ENCODE data around the gene LPCAT3.
A peak's percentile ranks its signal among the peaks of the same experiment; 100 is the strongest.

Gene LPCAT3

DNA sequence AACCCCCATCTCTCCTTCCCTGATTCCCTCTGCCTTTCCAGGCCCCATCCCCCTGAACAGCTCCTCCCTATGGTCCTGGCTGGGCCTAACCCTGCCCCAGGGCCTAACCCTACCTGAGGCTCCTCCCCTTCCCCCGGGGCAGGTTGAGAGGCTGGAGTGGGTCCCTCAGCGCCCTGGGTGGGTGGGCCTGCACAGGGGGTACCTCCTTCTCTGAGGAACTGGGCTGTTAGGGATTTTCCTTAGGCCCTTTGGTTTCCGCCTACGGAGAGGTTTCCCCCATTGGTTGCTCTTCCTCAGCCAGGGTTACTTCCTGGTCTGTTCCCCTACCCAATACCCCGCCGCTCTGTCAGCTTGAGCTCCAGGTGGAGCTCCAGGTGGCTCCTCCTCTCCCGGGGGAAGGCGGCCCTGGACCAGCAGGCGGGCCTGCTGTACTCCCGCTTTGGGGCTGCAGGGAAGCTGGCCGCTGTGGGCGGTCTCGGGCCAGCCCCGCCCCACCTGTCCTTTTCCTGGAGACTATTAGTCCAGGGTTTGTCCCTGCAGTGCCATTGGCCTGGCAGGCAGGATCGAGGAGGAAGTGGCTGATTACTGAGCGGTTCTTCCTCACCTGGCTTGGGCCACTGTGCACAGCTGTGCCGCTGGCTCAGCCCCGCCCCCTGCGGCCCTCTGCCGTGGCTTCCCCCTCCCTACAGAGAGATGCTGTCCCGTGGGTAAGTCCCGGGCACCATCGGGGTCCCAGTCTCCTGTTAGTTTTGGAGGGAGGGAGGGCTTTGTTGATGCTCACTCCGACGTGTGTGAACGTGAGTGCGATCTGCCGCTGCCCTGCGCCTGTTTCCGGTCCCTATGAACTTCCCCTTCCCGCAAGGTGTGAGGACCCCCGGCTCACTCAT lies 72.0 kb downstream of the LPCAT3 start:
- TF ChIP-seq BHLHE40 (IDR thresholded peaks at IDR 0.05; ENCODE audit: borderline replicate concordance): no peak
- TF ChIP-seq SP1 (IDR thresholded peaks at IDR 0.05): no peak
- no peak for TF ChIP-seq ZNF384 (IDR thresholded peaks at IDR 0.05)
- TF ChIP-seq ELF4 (IDR thresholded peaks at IDR 0.05): no peak
- TF ChIP-seq FOXM1 (IDR thresholded peaks at IDR 0.05; ENCODE audit: borderline replicate concordance): no peak
- POLR2A ChIA-PET: interaction anchor here (1.3 to 8.4 kb wide), 4 partner anchors 14 to 78 kb away, joined by 3 to 450 read pairs (median 34); partner anchors contain the start of gene TPI1
- CTCF ChIA-PET: interaction anchor here (0.6 to 4.8 kb wide), 4 partner anchors 15 to 77 kb away, joined by 3 to 47 read pairs (median 13); no protein-coding TSS in a partner anchor
- no peak for DNase-seq (ENCODE audit: extremely low spot score)

DNA sequence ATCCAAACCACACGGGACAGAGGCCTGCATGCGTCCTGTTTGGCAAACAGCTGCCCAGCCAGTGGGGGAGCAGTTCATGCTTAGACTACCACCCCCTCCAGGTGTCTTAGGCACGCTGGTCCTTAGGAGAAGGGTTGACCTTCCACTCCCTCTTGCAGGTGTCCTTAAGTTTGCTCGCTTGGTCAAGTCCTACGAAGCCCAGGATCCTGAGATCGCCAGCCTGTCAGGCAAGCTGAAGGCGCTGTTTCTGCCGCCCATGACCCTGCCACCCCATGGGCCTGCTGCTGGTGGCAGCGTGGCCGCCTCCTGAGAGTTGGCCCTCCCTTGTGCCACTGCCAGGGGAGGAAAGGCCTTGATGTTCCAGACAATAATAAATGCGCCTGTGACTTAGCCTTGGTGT lies 72.7 kb downstream of the LPCAT3 start:
- TF ChIP-seq L3MBTL2 (conservative IDR thresholded peaks at IDR 0.05) (no peak), ELF4 (IDR thresholded peaks at IDR 0.05) (no peak), FOXM1 (IDR thresholded peaks at IDR 0.05; ENCODE audit: borderline replicate concordance) (no peak), ARNT (IDR thresholded peaks at IDR 0.05) (no peak), ZNF384 (IDR thresholded peaks at IDR 0.05) (no peak), LEF1 (IDR thresholded peaks at IDR 0.05; ENCODE audit: borderline replicate concordance) (no peak), SP1 (IDR thresholded peaks at IDR 0.05) (no peak), NFRKB (IDR thresholded peaks at IDR 0.05) (no peak), HDGF (IDR thresholded peaks at IDR 0.05; ENCODE audit: borderline replicate concordance) (no peak), SUZ12 (IDR thresholded peaks at IDR 0.05) (no peak), FOXA1 (IDR thresholded peaks at IDR 0.05) (no peak), CTBP1 (IDR thresholded peaks at IDR 0.05; ENCODE audit: borderline replicate concordance) (no peak), FOXK2 (IDR thresholded peaks at IDR 0.05) (no peak), TARDBP (IDR thresholded peaks at IDR 0.05) (no peak), BHLHE40 (IDR thresholded peaks at IDR 0.05; ENCODE audit: borderline replicate concordance) (no peak)
- TF ChIP-seq, protein P1, sequence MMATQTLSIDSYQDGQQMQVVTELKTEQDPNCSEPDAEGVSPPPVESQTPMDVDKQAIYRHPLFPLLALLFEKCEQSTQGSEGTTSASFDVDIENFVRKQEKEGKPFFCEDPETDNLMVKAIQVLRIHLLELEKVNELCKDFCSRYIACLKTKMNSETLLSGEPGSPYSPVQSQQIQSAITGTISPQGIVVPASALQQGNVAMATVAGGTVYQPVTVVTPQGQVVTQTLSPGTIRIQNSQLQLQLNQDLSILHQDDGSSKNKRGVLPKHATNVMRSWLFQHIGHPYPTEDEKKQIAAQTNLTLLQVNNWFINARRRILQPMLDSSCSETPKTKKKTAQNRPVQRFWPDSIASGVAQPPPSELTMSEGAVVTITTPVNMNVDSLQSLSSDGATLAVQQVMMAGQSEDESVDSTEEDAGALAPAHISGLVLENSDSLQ (IDR thresholded peaks at IDR 0.05): no peak
- ChIA-PET CTCF (interaction anchor here (0.7 to 4.8 kb wide), 6 partner anchors 13 to 168 kb away, joined by 3 to 47 read pairs (median 8); no protein-coding TSS in a partner anchor), POLR2A (interaction anchor here (1.2 to 8.4 kb wide), 8 partner anchors 15 to 163 kb away, joined by 3 to 450 read pairs (median 26); partner anchors contain the start of genes C1RL, CDCA3, ENO2 and TPI1)
- no peak for DNase-seq (ENCODE audit: extremely low spot score)

DNA sequence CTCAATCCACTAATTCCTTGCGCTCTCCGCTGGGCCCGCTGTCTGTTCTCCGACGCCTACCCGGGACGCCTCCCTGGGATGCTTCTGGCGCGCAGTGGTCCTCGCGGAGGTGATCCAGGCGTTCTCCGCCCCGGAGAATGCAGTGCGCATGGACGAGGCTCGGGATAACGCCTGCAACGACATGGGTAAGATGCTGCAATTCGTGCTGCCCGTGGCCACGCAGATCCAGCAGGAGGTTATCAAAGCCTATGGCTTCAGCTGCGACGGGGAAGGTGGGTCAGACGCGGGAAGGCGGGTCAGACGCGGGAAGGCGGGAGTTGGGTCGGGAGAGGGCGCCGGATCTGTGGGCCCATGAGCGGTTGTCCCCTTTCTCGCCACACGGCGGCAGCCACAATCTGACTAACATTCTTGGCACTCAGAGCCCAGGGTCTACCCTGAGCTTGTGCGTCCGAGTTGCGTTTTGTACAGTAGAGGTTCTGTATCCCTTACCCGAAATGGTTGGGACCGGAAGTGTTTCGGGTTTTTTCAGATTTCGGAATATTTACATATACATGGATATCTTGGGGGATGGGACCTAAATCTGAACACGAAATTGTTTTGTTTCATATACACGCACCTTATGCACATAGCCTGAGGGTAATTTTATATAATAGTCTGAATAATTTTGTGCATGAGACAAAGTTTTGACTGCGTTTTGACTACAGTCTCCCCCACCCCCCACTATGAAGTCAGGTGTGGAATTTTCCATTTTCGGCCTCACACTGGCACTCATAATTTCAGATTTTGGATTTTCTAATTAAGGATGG lies 73.7 kb downstream of the LPCAT3 start:
- POLR2A ChIA-PET: interaction anchor here (0.6 to 8.4 kb wide), 57 partner anchors 8 to 256 kb away, joined by 3 to 450 read pairs (median 5); partner anchors contain the start of genes ATN1, C1RL, CDCA3 and CLSTN3
- TF ChIP-seq NFRKB (IDR thresholded peaks at IDR 0.05) (no peak), L3MBTL2 (conservative IDR thresholded peaks at IDR 0.05) (peak; percentile 73), BHLHE40 (IDR thresholded peaks at IDR 0.05; ENCODE audit: borderline replicate concordance) (no peak), FOXM1 (IDR thresholded peaks at IDR 0.05; ENCODE audit: borderline replicate concordance) (no peak), ELF4 (IDR thresholded peaks at IDR 0.05) (peak; percentile 32), LEF1 (IDR thresholded peaks at IDR 0.05; ENCODE audit: borderline replicate concordance) (no peak), ARNT (IDR thresholded peaks at IDR 0.05) (no peak), CTBP1 (IDR thresholded peaks at IDR 0.05; ENCODE audit: borderline replicate concordance) (no peak; the same call in 1 of the 2 replicates), ZNF384 (IDR thresholded peaks at IDR 0.05) (no peak)
- CTCF ChIA-PET: interaction anchor here (0.5 to 4.8 kb wide), 19 partner anchors 12 to 185 kb away, joined by 3 to 47 read pairs (median 4); partner anchors contain the start of genes C1R and SPSB2
- DNase-seq (ENCODE audit: extremely low spot score): peak; percentile 74

DNA sequence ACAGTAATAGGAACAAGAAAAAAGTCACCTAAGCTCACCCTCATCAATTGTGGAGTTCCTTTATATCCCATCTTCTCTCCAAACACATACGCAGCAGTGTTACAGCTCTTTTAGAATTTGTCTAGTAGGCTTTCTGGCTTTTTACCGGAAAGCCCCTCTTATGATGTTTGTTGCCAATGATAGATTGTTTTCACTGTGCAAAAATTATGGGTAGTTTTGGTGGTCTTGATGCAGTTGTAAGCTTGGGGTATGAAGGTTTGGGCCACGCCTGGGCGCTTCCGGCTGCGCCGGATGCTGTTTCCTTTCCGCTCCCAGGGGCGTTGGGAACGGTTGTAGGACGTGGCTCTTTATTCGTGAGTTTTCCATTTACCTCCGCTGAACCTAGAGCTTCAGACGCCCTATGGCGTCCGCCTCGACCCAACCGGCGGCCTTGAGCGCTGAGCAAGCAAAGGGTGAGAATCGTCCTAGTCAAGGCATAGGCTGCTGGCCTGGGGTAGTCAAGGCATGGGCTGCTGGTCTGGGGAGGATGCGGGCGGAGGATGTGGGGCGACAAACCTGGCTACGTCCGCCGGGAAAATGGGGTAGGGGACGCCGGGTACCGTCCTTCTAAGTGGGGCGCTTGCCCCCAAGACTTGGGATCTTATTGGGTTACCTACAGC lies 74.4 kb downstream of the LPCAT3 start, which contains the start of the genes C12orf57 and RNU7-1:
TSS of gene C12orf57 (plus strand) at position 301 of the 659 bp plus-strand sequence. CDS start at position 401, 100 bp downstream.
TSS of gene RNU7-1 (plus strand) at position 95 of the 659 bp plus-strand sequence.
- DNase-seq (ENCODE audit: extremely low spot score): peak; percentile 70
- TF ChIP-seq SP1 (IDR thresholded peaks at IDR 0.05) (no peak), NFRKB (IDR thresholded peaks at IDR 0.05) (peak; percentile 95), ZNF384 (IDR thresholded peaks at IDR 0.05) (no peak), FOXA1 (IDR thresholded peaks at IDR 0.05) (no peak), HDGF (IDR thresholded peaks at IDR 0.05; ENCODE audit: borderline replicate concordance) (no peak), ELF4 (IDR thresholded peaks at IDR 0.05) (peak; percentile 100), BHLHE40 (IDR thresholded peaks at IDR 0.05; ENCODE audit: borderline replicate concordance) (peak; percentile 74), CTBP1 (IDR thresholded peaks at IDR 0.05; ENCODE audit: borderline replicate concordance) (peak; percentile 71), FOXK2 (IDR thresholded peaks at IDR 0.05) (peak; percentile 95; the same call in 1 of the 2 replicates), SUZ12 (IDR thresholded peaks at IDR 0.05) (no peak), L3MBTL2 (conservative IDR thresholded peaks at IDR 0.05) (no peak; the same call in 1 of the 2 replicates), LEF1 (IDR thresholded peaks at IDR 0.05; ENCODE audit: borderline replicate concordance) (peak; percentile 82; the same call in 1 of the 2 replicates), ARNT (IDR thresholded peaks at IDR 0.05) (peak; percentile 84), TARDBP (IDR thresholded peaks at IDR 0.05) (0 out of 2 replicates have a peak, but pooled peaks have one; percentile 39), FOXM1 (IDR thresholded peaks at IDR 0.05; ENCODE audit: borderline replicate concordance) (0 out of 2 replicates have a peak, but pooled peaks have one; percentile 53)
- TF ChIP-seq, protein P1 (IDR thresholded peaks at IDR 0.05): no peak
- ChIA-PET POLR2A (interaction anchor here (0.6 to 8.4 kb wide), 70 partner anchors 9 to 451 kb away, joined by 3 to 450 read pairs (median 5); partner anchors contain the start of genes ATN1, C1RL, CDCA3 and CLSTN3), CTCF (interaction anchor here (0.6 to 4.8 kb wide), 18 partner anchors 11 to 178 kb away, joined by 3 to 47 read pairs (median 4); partner anchors contain the start of genes C1R and PTMS)
